Activated naive CD8-positive, alpha-beta T cell treated with anti-CD3 and anti-CD28 coated beads, Interleukin-2, amount 50 U/mL, for 24 hours (primary cell): ENCODE results near the gene C1S.
"Not testable (repeated sequence)": the region's sequence is repeated elsewhere in the genome, so short reads cannot be mapped to it uniquely, and the experiment has no call there.

Source experiments
- ATAC-seq: fragments of 150-1000 bp; cut with Tn5 transposase; one replicate; pipeline ENCODE4 v1.10.0; 2021
- DNase-seq: peaks from one replicate; pipeline ENCODE4 v3.0.0; 2021
- H3K27ac Mint-ChIP-seq: one replicate; pipeline ENCODE4 v1.8.0; 2021; ENCODE audit warnings: mild to moderate bottlenecking, mixed read lengths
- H3K27me3 Mint-ChIP-seq: one replicate; pipeline ENCODE4 v1.8.0; 2021; ENCODE audit warnings: mixed read lengths
- H3K36me3 Mint-ChIP-seq: one replicate; pipeline ENCODE4 v1.8.0; 2021; ENCODE audit warnings: low read depth, mixed read lengths
- H3K4me1 Mint-ChIP-seq: one replicate; pipeline ENCODE4 v1.8.0; 2021; ENCODE audit warnings: mixed read lengths
- H3K4me3 Mint-ChIP-seq: one replicate; pipeline ENCODE4 v1.8.0; 2021; ENCODE audit warnings: mild to moderate bottlenecking, moderate library complexity, mixed read lengths
- H3K9me3 Mint-ChIP-seq: one replicate; pipeline ENCODE4 v1.8.0; 2021; ENCODE audit warnings: mixed read lengths

C1S gene

DNA sequence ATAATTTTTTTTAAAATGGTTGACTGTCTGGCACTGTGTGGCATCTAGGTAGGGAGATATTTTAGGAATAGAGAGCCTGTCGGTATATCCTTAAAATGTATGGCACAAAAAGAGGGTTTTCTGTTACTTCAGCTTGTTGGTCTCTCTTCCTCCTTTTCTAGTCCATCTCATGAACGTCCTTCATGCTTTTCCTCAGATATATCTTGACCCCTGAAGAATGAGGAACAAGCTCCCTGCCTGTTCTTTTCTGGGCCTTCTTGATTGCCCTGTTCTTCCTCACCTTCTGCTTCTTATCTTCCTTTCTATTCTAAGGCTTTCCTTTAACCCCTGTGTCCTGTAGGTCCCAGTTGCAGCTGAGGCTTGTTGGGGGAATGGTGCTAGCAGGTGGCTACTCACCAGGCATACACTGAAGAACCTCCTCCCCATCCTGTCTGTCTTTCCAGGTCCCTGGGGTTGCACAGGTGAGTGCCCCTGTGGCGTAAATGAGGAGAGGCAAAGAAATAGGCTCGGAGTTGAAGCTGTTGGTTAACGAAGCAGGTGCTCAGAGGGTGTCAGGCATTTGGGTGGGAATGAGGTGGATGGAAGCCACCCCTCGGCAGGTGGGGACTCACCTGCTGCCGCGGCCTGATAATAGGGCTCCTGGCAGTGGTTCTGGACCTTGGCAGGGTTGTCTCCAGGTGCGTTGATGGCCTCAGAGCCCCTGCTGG lies 38.9 kb downstream of the C1S start:
- H3K27me3 Mint-ChIP-seq, result no peaks in the 10 kb centered on the region
- H3K27ac Mint-ChIP-seq, result no peak overlapping the region
- H3K36me3 Mint-ChIP-seq, result peaks cover 8% of the 10 kb centered on the region
- no peak overlapping the region for H3K4me3 Mint-ChIP-seq
- peaks cover 1% of the 10 kb centered on the region for H3K4me1 Mint-ChIP-seq
- ATAC-seq, result no peak
- DNase-seq, result no peak
- no peaks in the 10 kb centered on the region for H3K9me3 Mint-ChIP-seq

GRCh38 chr12:7100239-7100638 lies 39.7 kb downstream of the C1S start:
- no peaks in the 10 kb centered on the region for H3K27me3 Mint-ChIP-seq
- H3K27ac Mint-ChIP-seq, result no peak overlapping the region
- DNase-seq, result no peak
- H3K9me3 Mint-ChIP-seq, result no peaks in the 10 kb centered on the region
- no peak overlapping the region for H3K4me3 Mint-ChIP-seq
- no peak for ATAC-seq
- peaks cover 11% of the 10 kb centered on the region for H3K36me3 Mint-ChIP-seq
- peaks cover 1% of the 10 kb centered on the region for H3K4me1 Mint-ChIP-seq

DNA sequence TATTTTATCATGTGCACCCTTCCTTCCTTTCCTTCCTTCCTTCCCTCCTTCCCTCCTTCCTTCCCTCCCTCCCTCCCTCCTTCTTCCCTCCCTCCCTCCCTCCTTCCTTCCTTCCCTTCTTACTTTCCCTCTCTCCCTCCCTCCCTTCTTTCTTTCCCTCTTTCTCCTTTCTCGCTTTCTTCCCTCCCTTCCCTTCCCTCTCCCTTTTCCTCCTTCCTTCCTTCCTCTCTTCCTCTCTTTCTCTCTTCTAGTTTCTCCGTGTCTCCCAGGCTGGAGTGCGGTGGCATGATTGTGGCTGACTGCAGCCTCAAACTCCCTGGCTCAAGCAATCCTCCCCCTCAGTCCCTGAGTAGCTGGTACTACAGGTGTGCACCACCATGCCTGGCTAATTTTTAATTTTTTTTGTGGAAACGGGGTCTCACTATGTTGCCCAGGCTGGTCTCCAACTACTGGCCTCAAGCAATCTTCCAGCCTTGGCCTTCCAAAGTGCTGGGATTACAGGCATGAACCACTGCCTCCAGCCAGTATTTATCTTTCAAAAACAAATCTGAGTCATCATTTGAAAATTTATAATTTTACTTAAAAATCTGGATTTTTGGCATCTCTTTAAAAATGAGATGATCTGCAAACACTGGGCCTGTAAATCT lies 40.7 kb downstream of the C1S start:
- DNase-seq (no peak), ATAC-seq (no peak)
- Mint-ChIP-seq H3K36me3 (peaks cover 19% of the 10 kb centered on the region), H3K4me3 (no peak overlapping the region), H3K27ac (no peak overlapping the region), H3K4me1 (peaks cover 8% of the 10 kb centered on the region), H3K27me3 (no peaks in the 10 kb centered on the region), H3K9me3 (peaks cover 8% of the 10 kb centered on the region)

DNA sequence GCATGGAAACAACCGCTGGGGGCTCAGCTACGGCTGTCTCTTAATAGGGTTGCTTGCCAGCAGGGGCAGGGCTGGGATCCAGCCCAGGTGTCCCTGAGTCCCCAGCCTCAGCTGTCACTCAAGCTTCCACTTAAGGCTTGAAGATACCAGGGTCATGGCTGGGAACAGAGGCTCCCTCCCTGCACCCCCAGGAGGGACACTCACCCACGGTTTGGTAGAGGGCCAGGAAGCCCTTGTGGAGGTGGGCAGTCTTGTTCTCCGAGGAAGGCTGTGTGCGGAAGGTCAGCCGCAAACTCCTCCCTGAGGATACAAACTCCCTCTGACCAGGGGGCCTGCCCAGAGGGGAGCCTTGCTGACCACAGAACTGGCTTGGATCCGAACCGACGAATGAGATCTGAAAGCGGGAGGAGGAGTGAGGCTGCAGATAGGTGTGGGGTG lies 41.2 kb downstream of the C1S start:
- DNase-seq (no peak), ATAC-seq (no peak)
- Mint-ChIP-seq H3K27me3 (no peaks in the 10 kb centered on the region), H3K9me3 (peaks cover 12% of the 10 kb centered on the region), H3K4me3 (no peak overlapping the region), H3K4me1 (peaks cover 13% of the 10 kb centered on the region), H3K27ac (no peak overlapping the region), H3K36me3 (peaks cover 24% of the 10 kb centered on the region)

- no peaks in the 10 kb centered on the region for H3K27me3 Mint-ChIP-seq
- peaks cover 26% of the 10 kb centered on the region for H3K36me3 Mint-ChIP-seq
- peaks cover 12% of the 10 kb centered on the region for H3K9me3 Mint-ChIP-seq
- H3K4me1 Mint-ChIP-seq, result peaks cover 18% of the 10 kb centered on the region
- H3K27ac Mint-ChIP-seq, result no peak overlapping the region
- no peak overlapping the region for H3K4me3 Mint-ChIP-seq
- ATAC-seq (no peak), DNase-seq (no peak)
Observed at GRCh38 chr12:7102582-7102981, 42.1 kb downstream of the C1S start.

DNA sequence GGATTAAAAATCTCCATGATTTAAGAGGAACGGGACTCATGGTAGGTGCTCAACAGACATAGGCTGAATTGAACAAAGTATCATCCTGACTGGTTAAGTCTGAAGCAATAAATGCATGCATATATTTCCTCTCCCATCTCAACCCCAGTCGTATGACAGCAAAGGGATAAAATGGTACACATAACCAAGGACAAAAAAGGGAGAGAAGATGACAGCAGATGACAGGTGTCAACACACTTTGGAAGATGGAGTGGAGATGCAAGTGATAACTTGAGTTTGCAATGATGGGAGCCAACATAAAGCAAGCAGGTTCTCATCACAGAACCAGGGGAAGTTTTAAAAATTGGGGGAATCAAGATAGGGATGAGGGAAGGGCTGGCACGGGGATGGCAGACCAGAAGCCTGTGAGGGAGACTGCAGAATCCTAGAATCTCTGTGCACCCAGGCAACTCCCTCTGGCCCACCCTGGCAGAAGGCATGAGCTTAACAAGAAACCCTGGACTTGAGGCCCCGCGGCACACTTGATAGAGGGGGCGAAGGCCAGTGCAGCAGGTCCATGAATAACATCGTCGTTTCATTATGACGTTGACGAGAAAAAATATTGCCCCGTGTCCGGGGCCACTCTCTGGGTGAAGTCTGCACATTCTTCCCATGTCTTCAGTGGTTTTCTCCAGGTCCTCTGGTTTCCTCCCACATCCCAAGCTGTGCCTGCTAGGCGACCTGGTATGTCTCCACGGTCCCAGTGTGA lies 43.5 kb downstream of the C1S start:
- H3K4me3 Mint-ChIP-seq, result no peak overlapping the region
- no peak for ATAC-seq
- H3K4me1 Mint-ChIP-seq, result peaks cover 25% of the 10 kb centered on the region
- no peak overlapping the region for H3K27ac Mint-ChIP-seq
- peaks cover 12% of the 10 kb centered on the region for H3K9me3 Mint-ChIP-seq
- H3K36me3 Mint-ChIP-seq, result peaks cover 24% of the 10 kb centered on the region
- no peaks in the 10 kb centered on the region for H3K27me3 Mint-ChIP-seq
- no peak for DNase-seq

GRCh38 chr12:7106082-7106481 lies 45.6 kb downstream of the C1S start:
- peaks cover 24% of the 10 kb centered on the region for H3K36me3 Mint-ChIP-seq
- H3K27me3 Mint-ChIP-seq, result no peaks in the 10 kb centered on the region
- peaks cover 34% of the 10 kb centered on the region for H3K4me1 Mint-ChIP-seq
- peaks cover 12% of the 10 kb centered on the region for H3K9me3 Mint-ChIP-seq
- ATAC-seq (no peak), DNase-seq (no peak)
- no peak overlapping the region for H3K27ac Mint-ChIP-seq
- H3K4me3 Mint-ChIP-seq, result no peak overlapping the region

DNA sequence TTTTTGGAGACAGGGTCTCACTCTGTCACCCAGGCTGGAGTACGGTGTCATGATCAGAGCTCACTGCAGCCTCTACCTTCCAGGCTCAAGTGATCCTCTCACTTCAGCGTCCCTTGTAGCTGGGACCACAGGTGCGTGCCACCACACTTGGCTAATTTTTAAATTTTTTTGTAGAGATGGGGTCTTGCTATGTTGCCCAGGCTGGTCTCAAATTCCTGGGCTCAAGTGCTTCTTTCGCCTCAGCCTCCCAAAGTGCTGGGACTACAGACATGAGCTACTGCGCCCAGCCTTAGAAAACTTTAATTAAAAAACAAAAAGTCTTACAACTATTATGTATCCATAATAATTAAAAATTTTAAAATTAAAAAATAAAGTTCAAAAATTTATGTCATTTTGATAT lies 46.7 kb downstream of the C1S start:
- not testable (repeated sequence) for ATAC-seq, H3K27ac Mint-ChIP-seq, DNase-seq, H3K27me3 Mint-ChIP-seq
- H3K4me1 Mint-ChIP-seq, result peaks cover 34% of the 10 kb centered on the region
- H3K9me3 Mint-ChIP-seq, result peaks cover 12% of the 10 kb centered on the region
- peaks cover 26% of the 10 kb centered on the region for H3K36me3 Mint-ChIP-seq
- peak overlapping the region; percentile 15 for H3K4me3 Mint-ChIP-seq

GRCh38 chr12:7107636-7108002 lies 47.1 kb downstream of the C1S start:
- peak overlapping the region; percentile 95 for H3K4me3 Mint-ChIP-seq
- no peak for ATAC-seq
- peaks cover 26% of the 10 kb centered on the region for H3K36me3 Mint-ChIP-seq
- peak overlapping the region; percentile 97 for H3K27ac Mint-ChIP-seq
- peaks cover 34% of the 10 kb centered on the region for H3K4me1 Mint-ChIP-seq
- DNase-seq, result no peak
- no peaks in the 10 kb centered on the region for H3K27me3 Mint-ChIP-seq
- peaks cover 12% of the 10 kb centered on the region for H3K9me3 Mint-ChIP-seq

- peak overlapping the region; percentile 97 for H3K27ac Mint-ChIP-seq
- peaks cover 12% of the 10 kb centered on the region for H3K9me3 Mint-ChIP-seq
- H3K4me3 Mint-ChIP-seq, result peak overlapping the region; percentile 95
- H3K27me3 Mint-ChIP-seq, result no peaks in the 10 kb centered on the region
- H3K36me3 Mint-ChIP-seq, result peaks cover 26% of the 10 kb centered on the region
- ATAC-seq (peak; percentile 96), DNase-seq (peak; percentile 79)
- H3K4me1 Mint-ChIP-seq, result peaks cover 34% of the 10 kb centered on the region
Observed at GRCh38 chr12:7108003-7108795, 47.7 kb downstream of the C1S start.

DNA sequence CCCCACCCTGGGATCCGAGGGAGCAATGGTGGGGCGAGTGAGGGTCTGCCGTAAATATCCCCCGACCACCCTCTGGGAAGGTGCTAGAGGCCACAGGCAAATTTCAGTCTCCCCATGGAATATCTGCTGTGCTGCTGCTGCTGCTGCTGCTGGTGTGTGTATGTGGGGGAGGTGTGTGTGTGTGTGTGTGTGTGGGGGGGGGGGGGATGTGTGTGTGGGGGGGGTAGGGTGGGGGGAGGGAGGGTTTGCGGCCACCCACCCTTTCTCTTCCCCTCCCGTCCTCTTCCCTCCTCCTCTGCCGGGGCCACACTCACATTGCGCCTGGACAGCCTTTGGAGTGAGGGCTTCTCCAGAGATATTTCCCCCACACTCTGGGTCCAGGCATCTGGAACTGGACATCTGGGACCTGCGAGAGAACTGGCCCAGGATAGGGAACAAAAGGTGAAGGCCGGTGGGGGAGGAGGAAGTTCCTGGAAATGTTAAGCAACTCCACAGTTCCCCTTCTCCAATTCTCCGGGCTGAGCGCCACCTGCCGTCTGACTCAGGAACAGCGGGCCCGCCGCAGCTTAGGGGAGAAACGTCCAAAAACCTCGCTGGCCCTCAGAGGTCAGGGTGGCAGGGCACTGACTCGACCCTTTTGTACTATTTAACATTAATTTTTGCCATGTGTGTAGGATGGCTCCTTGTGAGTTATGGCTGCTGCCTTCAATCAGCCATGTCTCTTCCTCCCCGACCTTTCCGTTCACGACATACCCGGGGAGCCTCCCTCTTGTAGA lies 48.5 kb downstream of the C1S start, which contains the start of gene C1RL:
Gene C1RL, minus strand, starts transcription at position 419 of the 776 bp plus-strand sequence. Its CDS starts 34 bp downstream, at position 385.
- Mint-ChIP-seq H3K27ac (peak within 1 kb of the TSS; percentile 97), H3K36me3 (peaks cover 24% of the 10 kb centered on the region), H3K4me1 (peaks cover 38% of the 10 kb centered on the region), H3K4me3 (peak within 1 kb of the TSS; percentile 95), H3K27me3 (no peaks in the 10 kb centered on the region), H3K9me3 (peaks cover 12% of the 10 kb centered on the region)
- ATAC-seq (peak; percentile 50), DNase-seq (peak; percentile 94)

DNA sequence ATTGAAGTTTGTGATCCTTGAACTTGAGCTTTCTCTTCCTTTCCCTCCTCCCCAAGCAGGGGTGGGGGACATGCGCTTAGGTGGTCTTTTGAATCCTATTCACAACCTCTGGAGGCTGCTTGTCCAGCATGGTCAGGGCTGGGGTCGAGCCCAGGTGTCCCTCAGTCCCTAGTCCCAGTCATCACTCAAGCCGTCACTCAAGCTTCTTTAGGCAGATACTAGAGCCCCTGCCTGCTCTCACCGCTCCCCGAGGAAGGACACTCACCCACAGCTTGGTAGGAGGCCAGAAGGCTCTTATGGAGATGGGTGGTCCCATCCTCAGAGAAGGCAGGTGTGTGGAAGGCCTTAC lies 49.0 kb downstream of the C1S start:
- ATAC-seq, result no peak

DNA sequence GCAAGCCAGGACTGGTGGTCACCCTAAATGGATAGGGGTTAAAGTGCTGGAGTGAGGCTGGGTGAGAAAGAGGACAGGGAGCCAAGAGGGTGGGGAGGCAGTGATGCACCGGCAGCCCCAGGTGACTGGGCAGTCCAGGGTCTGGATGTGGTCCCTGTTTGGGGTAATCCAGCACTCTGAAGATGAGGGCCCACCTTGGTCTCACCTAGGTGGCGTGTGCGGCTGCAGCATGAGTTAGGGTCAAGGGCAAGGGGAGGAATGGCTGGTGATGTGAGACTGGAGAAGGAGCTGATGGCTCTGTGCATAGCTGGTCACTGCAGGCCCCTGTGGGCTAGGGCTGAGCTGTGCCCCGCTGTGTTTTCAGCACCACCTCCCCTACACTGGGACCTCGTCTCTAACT lies 50.1 kb downstream of the C1S start:
- DNase-seq (no peak), ATAC-seq (no peak)
- Mint-ChIP-seq H3K27ac (no peak overlapping the region), H3K4me1 (peaks cover 35% of the 10 kb centered on the region), H3K9me3 (peaks cover 9% of the 10 kb centered on the region), H3K4me3 (no peak overlapping the region), H3K27me3 (no peaks in the 10 kb centered on the region), H3K36me3 (peaks cover 24% of the 10 kb centered on the region)

More for the DNA sequence above, 49.0 kb downstream of the C1S start:
- no peaks in the 10 kb centered on the region for H3K27me3 Mint-ChIP-seq
- peaks cover 12% of the 10 kb centered on the region for H3K9me3 Mint-ChIP-seq
- no peak for DNase-seq
- H3K4me1 Mint-ChIP-seq, result peaks cover 38% of the 10 kb centered on the region
- peak overlapping the region; percentile 97 for H3K27ac Mint-ChIP-seq
- H3K36me3 Mint-ChIP-seq, result peaks cover 29% of the 10 kb centered on the region
- peak overlapping the region; percentile 95 for H3K4me3 Mint-ChIP-seq

DNA sequence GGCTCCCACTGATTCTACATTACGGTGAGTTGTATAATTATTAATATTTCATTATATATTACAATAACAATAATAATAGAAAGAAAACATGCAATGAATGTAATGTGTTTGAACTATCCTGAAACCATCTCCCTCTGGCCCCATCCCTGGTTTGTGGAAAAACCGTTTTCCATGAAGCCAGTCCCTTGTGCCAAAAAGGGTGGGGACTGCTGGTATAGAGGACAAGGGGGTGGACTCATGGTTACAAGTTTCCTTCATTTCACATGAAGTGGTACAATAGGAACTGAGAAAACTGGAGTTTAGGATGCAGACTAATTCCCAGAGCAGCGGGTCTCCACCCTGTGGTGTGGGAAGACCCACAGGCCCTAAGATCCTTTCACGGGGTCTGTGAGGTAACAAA lies 51.5 kb downstream of the C1S start:
- no peak overlapping the region for H3K4me3 Mint-ChIP-seq
- H3K27me3 Mint-ChIP-seq, result no peaks in the 10 kb centered on the region
- no peaks in the 10 kb centered on the region for H3K9me3 Mint-ChIP-seq
- DNase-seq, result no peak
- peaks cover 23% of the 10 kb centered on the region for H3K4me1 Mint-ChIP-seq
- no peak for ATAC-seq
- peaks cover 18% of the 10 kb centered on the region for H3K36me3 Mint-ChIP-seq
- no peak overlapping the region for H3K27ac Mint-ChIP-seq
